Liver (tissue), 9 donors: ENCODE data around the gene DIP2C. TPM values are rescaled to one million over a fixed set of nuclear protein-coding genes. Genes with fewer than 3 reads are reported as not detected.

Source experiments
- DNase-seq: peaks from one replicate; pipeline ENCODE4 v3.0.0-alpha.2; 2017; ENCODE audit warnings: low spot score
- H3K27ac ChIP-seq, 2 donors: one replicate each; pipeline ENCODE4 v1.7.0; 2013; ENCODE audit warnings: inconsistent platforms in 2 of 2, low read length in 2 of 2, control low read depth in 1 of 2, low read depth in 1 of 2, mild to moderate bottlenecking in 1 of 2
- H3K27me3 ChIP-seq, 4 donors: one replicate each; pipeline versions ENCODE4 v1.6.1 to v1.7.0; 2013; ENCODE audit warnings: low read length in 3 of 4, inconsistent platforms in 1 of 4, mild to moderate bottlenecking in 1 of 4, moderate library complexity in 1 of 4; ENCODE audit not compliant: control insufficient read depth in 4 of 4, insufficient read depth in 4 of 4
- H3K36me3 ChIP-seq, 4 donors: one replicate each; pipeline versions ENCODE4 v1.6.1 to v1.7.0; 2013; ENCODE audit warnings: low read length in 3 of 4, mild to moderate bottlenecking in 3 of 4, low read depth in 1 of 4, moderate library complexity in 1 of 4; ENCODE audit not compliant: control insufficient read depth in 4 of 4, insufficient read depth in 3 of 4
- H3K4me1 ChIP-seq, 4 donors: one replicate each; pipeline versions ENCODE4 v1.6.1 to v1.7.0; 2013; ENCODE audit warnings: low read length in 3 of 4, mild to moderate bottlenecking in 3 of 4, moderate library complexity in 1 of 4; ENCODE audit not compliant: control insufficient read depth in 4 of 4, insufficient read depth in 4 of 4
- H3K4me3 ChIP-seq, 3 donors: one replicate each; pipeline versions ENCODE4 v1.6.1 to v1.7.0; 2013; ENCODE audit warnings: low read length in 3 of 3, control low read depth in 1 of 3, low read depth in 1 of 3, mild to moderate bottlenecking in 1 of 3
- H3K9ac ChIP-seq, 2 donors: one replicate each; pipeline ENCODE4 v1.7.0; 2013; ENCODE audit warnings: low read length in 2 of 2, mild to moderate bottlenecking in 2 of 2, moderate library complexity in 2 of 2, control low read depth in 1 of 2, low read depth in 1 of 2
- H3K9me3 ChIP-seq, 4 donors: one replicate each; pipeline versions ENCODE4 v1.6.1 to v1.7.0; 2013; ENCODE audit warnings: low read length in 3 of 4; ENCODE audit not compliant: control insufficient read depth in 4 of 4
- ATF3 ChIP-seq: IDR thresholded peaks from 2 replicates; pipeline ENCODE4 v1.6.1; 2016; ENCODE audit warnings: antibody characterized with exemption
- CTCF ChIP-seq: fragments of 150-350 bp; IDR thresholded peaks from 2 replicates; pipeline ENCODE4 v1.5.1; 2017; ENCODE audit warnings: improper control_type of control experiment, low read depth, low read length; ENCODE audit not compliant: missing input control
- EGR1 ChIP-seq, 2 donors: IDR thresholded peaks; 2 replicates each; pipeline ENCODE4 v1.6.1; 2016 to 2018; ENCODE audit warnings: antibody characterized with exemption in 2 of 2, low read depth in 2 of 2
- FOXA1 ChIP-seq: IDR thresholded peaks from 2 replicates; pipeline ENCODE4 v1.6.1; 2016; ENCODE audit warnings: antibody characterized with exemption
- GABPA ChIP-seq, 2 donors: IDR thresholded peaks in 1 of 2; conservative IDR thresholded peaks in 1 of 2; 2 replicates each; pipeline ENCODE4 v1.6.1; 2016; ENCODE audit warnings: antibody characterized with exemption in 2 of 2, mild to moderate bottlenecking in 1 of 2, moderate library complexity in 1 of 2
- HNF4A ChIP-seq, 2 donors: conservative IDR thresholded peaks; 2 replicates each; pipeline ENCODE4 v1.6.1; 2016; ENCODE audit warnings: antibody characterized with exemption in 2 of 2, mild to moderate bottlenecking in 2 of 2
- NR2F2 ChIP-seq: IDR thresholded peaks from 2 replicates; pipeline ENCODE4 v1.6.1; 2016; ENCODE audit warnings: antibody characterized with exemption
- RAD21 ChIP-seq, 2 donors: IDR thresholded peaks; 2 replicates each; pipeline ENCODE4 v1.6.1; 2016; ENCODE audit warnings: antibody characterized with exemption in 2 of 2, mild to moderate bottlenecking in 2 of 2
- REST ChIP-seq: IDR thresholded peaks from 2 replicates; pipeline ENCODE4 v1.6.1; 2016; ENCODE audit warnings: antibody characterized with exemption, mild to moderate bottlenecking
- SP1 ChIP-seq: IDR thresholded peaks from 2 replicates; pipeline ENCODE4 v1.6.1; 2018; ENCODE audit warnings: antibody characterized with exemption, mild to moderate bottlenecking
- TAF1 ChIP-seq: conservative IDR thresholded peaks from 2 replicates; pipeline ENCODE4 v1.6.1; 2016; ENCODE audit warnings: antibody characterized with exemption, mild to moderate bottlenecking
- ZBTB33 ChIP-seq: IDR thresholded peaks from 2 replicates; pipeline ENCODE4 v1.6.1; 2016; ENCODE audit warnings: antibody characterized with exemption
- WGBS: extraction: QIAGEN DNeasy Blood & Tissue Kit; methylation state at CpG from one replicate; pipeline ENCODE4 v1.1.7; 2013; 5-methylcytosine and 5-hydroxymethylcytosine counted together
- polyA plus RNA-seq, 2 donors: library from polyadenylated mRNA; stranded (reverse) in 1 of 2; unstranded in 1 of 2; fragments of 200-250 nt in 1 of 2; fragments of >200 nt in 1 of 2; fragmentation: Nextera tagmentation in 1 of 2; extraction: Ambion mirVana in 1 of 2; gene quantifications; one replicate each; pipeline versions ENCODE4 v1.2.1 to v1.2.3, GENCODE V29; 2013 to 2015
- total RNA-seq, 2 donors: library from RNA; depleted of rRNA; stranded (reverse); fragments of >200 nt; gene quantifications; one replicate each; pipeline ENCODE4 v1.2.3, GENCODE V29; 2014
- donor health status: healthy.
- donor health status: healthy.
- donor health status: healthy.
- donor health status: healthy.
- donor health status: healthy.

The DIP2C gene
- total and polyA plus RNA-seq, 4 donors = 4.2 to 12.2 (median 5.7) TPM

- no peak overlapping the region for H3K27ac ChIP-seq
Measured at GRCh38 chr10:561721-562120, 127.7 kb downstream of the DIP2C start.

More at GRCh38 chr10:561721-562120, 127.7 kb downstream of the DIP2C start:
- Histone ChIP-seq H3K36me3 (no peaks in the 10 kb centered on the region), H3K27me3 (no peaks in the 10 kb centered on the region), H3K9ac (no peak overlapping the region), H3K4me3 (no peak overlapping the region), H3K4me1 (peaks cover 0 to 11% (median 0%) of the 10 kb centered on the region in 4 donors), H3K9me3 (no peaks in the 10 kb centered on the region)
- WGBS = 81% methylated on average over 12 of the region's 12 CpGs
- DNase-seq = no peak
- TF ChIP-seq CTCF (no peak), EGR1 (IDR thresholded peaks at IDR 0.05; ENCODE audit: low read depth in 2 of 2) (no peak), REST (no peak), ATF3 (no peak), SP1 (no peak), NR2F2 (no peak), GABPA (IDR thresholded peaks at IDR 0.05 in 1 of 2, conservative IDR thresholded peaks at IDR 0.05 in 1 of 2) (no peak), HNF4A (conservative IDR thresholded peaks at IDR 0.05) (no peak), FOXA1 (no peak), ZBTB33 (no peak), TAF1 (no peak), RAD21 (IDR thresholded peaks at IDR 0.05) (no peak)
